Esophagus (tissue), 2 donors: ENCODE data around the gene NT5DC3. TPM values are rescaled to one million over a fixed set of nuclear protein-coding genes. Genes with fewer than 3 reads are reported as not detected.

Source experiments
- H3K27ac ChIP-seq, 2 donors: one replicate each; pipeline ENCODE4 v1.5.1; 2013; ENCODE audit warnings: low read depth in 2 of 2, mild to moderate bottlenecking in 2 of 2, inconsistent platforms in 1 of 2, low read length in 1 of 2, moderate library complexity in 1 of 2
- H3K27me3 ChIP-seq, 2 donors: one replicate each; pipeline ENCODE4 v1.6.1; 2013; ENCODE audit warnings: low read length in 2 of 2, control low read depth in 1 of 2, mild to moderate bottlenecking in 1 of 2; ENCODE audit not compliant: insufficient read depth in 2 of 2, control insufficient read depth in 1 of 2
- H3K36me3 ChIP-seq, 2 donors: one replicate each; pipeline ENCODE4 v1.6.1; 2013; ENCODE audit warnings: low read length in 1 of 2; ENCODE audit not compliant: control insufficient read depth in 2 of 2, insufficient read depth in 2 of 2
- H3K4me1 ChIP-seq, 2 donors: one replicate each; pipeline ENCODE4 v1.6.1; 2013; ENCODE audit warnings: low read length in 1 of 2; ENCODE audit not compliant: control insufficient read depth in 2 of 2, insufficient read depth in 2 of 2
- H3K4me3 ChIP-seq, 2 donors: one replicate each; pipeline ENCODE4 v1.5.1; 2013; ENCODE audit warnings: low read length in 2 of 2, mild to moderate bottlenecking in 2 of 2, low read depth in 1 of 2, moderate library complexity in 1 of 2
- H3K9me3 ChIP-seq, 2 donors: one replicate each; pipeline ENCODE4 v1.6.1; 2013; ENCODE audit warnings: mild to moderate bottlenecking in 2 of 2, low read depth in 1 of 2, low read length in 1 of 2, moderate library complexity in 1 of 2; ENCODE audit not compliant: control insufficient read depth in 2 of 2, insufficient read depth in 1 of 2
- WGBS, 2 donors: extraction: QIAGEN DNeasy Blood & Tissue Kit; methylation state at CpG; one replicate each; pipeline ENCODE4 v1.1.7; 2013; 5-methylcytosine and 5-hydroxymethylcytosine counted together
- polyA plus RNA-seq, 2 donors: library from polyadenylated mRNA; stranded (reverse); fragments of 200-250 nt; gene quantifications; one replicate each; pipeline ENCODE4 v1.2.3, GENCODE V29; 2013
- donor health status: healthy with polysubstance abuse.
- donor health status: Bipolar disorder and iron deficiency.

Gene NT5DC3
- polyA plus RNA-seq, 2 donors, result 2.6 to 2.8 TPM

DNA sequence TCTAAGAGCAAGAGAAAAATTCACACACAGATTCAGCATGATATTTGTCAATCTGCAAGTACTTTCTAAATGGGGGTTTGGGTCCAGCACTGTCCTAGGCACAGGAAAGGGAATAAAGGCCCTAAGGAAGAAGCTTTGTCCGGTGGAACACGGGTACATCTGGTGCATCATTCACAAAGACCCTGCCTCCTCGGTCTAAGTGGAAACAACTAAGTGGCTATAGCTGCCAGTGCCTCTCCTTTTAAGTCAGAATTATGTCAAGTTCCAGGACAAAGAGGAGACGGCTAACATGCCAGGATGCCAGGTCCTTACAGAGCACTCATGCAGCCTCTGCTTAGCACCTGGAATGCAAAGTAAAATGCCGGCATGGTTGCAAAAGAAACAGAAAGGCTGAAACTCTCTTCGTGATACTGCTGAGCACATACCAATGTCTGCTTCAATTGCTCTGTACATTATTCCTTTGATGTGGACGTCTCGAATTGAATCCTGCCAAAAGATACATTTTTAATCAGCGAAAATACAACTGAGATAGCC, 47.5 kb downstream of the NT5DC3 start:
- H3K27ac ChIP-seq, result no peak overlapping the region
- H3K9me3 ChIP-seq, result no peaks in the 10 kb centered on the region
- peaks cover 0 to 6% of the 10 kb centered on the region in 2 donors for H3K36me3 ChIP-seq
- no peaks in the 10 kb centered on the region for H3K27me3 ChIP-seq
- H3K4me1 ChIP-seq, result no peaks in the 10 kb centered on the region
- WGBS, 2 donors, result 82 to 88% methylated on average over 9 of the region's 9 CpGs
- H3K4me3 ChIP-seq, result no peak overlapping the region

DNA sequence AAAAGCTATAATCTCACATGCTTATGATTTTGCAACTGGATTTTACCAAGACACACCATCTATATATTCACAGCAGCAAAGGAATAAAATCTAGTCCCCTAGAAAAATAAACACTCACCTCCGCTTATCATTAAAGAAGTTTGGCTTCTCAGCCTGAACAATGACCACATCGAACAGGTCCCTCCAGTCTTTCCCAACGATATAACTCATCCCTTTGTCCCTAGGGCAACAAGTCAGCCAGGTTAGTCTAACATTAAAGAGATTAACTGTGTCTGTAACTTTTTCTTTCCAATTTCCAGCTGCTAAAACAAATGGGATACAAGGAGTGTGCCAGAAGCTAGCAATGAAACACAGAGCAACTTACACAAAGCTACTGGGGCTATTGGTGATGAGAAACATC, 48.0 kb downstream of the NT5DC3 start:
- 31 to 60% methylated on average over 3 of the region's 3 CpGs for WGBS, 2 donors

DNA sequence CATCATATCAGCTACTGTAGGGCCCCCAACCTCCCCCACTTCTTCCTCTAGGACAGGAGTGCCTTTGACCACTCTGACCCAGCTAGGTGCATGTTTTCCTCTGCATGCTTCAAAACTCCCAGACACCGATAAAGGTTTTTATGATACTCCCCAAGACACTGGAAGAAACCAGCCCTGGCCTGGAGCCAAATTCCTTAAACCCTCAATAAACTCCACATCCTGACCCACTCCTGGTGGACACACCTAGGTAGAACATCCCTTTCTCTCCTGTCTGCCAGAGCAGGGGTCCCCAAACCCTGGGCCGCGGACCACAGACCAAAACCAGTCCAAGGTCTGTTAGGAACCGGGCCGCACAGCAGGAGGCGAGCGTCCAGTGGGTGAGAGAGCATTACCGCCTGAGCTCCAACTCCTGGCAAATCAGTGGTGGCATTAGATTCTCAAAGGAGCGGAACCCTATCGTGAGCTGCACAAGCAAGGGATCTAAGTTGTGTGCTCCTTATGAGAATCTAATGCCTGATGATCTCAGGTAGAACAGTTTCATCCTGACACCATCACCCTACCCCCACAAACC, 49.6 kb downstream of the NT5DC3 start:
- H3K4me1 ChIP-seq, result no peaks in the 10 kb centered on the region
- H3K36me3 ChIP-seq, result peaks cover 0 to 2% of the 10 kb centered on the region in 2 donors
- H3K9me3 ChIP-seq, result no peaks in the 10 kb centered on the region
- WGBS, 2 donors, result 77 to 91% methylated on average over 10 of the region's 10 CpGs
- H3K27me3 ChIP-seq, result no peaks in the 10 kb centered on the region
- no peak overlapping the region for H3K27ac ChIP-seq
- H3K4me3 ChIP-seq, result no peak overlapping the region

More for the DNA sequence above, 48.0 kb downstream of the NT5DC3 start:
- no peaks in the 10 kb centered on the region for H3K27me3 ChIP-seq
- no peaks in the 10 kb centered on the region for H3K9me3 ChIP-seq
- peaks cover 0 to 6% of the 10 kb centered on the region in 2 donors for H3K36me3 ChIP-seq
- no peaks in the 10 kb centered on the region for H3K4me1 ChIP-seq
- H3K4me3 ChIP-seq, result no peak overlapping the region
- no peak overlapping the region for H3K27ac ChIP-seq

- no peak overlapping the region for H3K27ac ChIP-seq
- peaks cover 4 to 5% of the 10 kb centered on the region in 2 donors for H3K36me3 ChIP-seq
- H3K4me3 ChIP-seq, result no peak overlapping the region
- H3K9me3 ChIP-seq, result no peaks in the 10 kb centered on the region
- H3K4me1 ChIP-seq, result no peaks in the 10 kb centered on the region
- no peaks in the 10 kb centered on the region for H3K27me3 ChIP-seq
These were observed 54.8 kb downstream of the NT5DC3 start for GRCh38 chr12:103786201-103786600.

DNA sequence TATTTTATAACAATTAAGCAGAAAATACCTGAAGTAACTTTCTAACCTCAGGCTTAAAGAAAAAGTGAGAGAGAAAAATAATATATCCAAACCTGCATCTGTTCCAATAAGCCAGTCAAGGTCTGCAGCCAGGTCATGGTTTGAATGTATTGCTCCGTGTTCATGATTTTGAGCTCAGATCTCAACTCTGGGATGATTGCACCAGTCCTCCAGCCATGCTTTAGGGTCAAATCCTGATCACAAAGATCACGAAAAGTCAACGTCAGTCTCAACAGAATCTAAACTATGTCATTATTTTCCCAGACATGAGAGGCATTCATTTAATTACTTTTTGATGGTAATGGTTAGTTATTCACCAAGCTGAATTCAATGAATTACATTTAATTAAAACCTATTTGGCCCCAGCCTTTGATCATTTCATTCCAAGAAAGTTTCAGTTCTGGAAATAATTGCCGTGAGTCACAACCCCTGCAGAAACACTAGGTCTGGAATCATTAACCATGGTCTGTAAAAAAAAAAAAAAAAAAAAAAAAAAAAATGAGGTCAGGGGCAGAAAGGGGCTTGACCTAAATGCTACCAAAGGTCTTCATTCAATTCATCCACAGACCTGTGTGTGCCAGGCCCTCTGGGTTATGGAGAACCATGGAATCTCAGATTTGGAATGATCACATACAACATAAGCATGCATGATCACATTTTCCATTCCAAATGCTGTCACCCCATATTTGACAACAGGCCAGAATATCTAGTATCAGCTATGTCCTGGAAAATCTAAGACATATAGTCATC, 55.6 kb downstream of the NT5DC3 start:
- 55 to 68% methylated on average over 4 of the region's 4 CpGs for WGBS, 2 donors
- no peaks in the 10 kb centered on the region for H3K9me3 ChIP-seq

DNA sequence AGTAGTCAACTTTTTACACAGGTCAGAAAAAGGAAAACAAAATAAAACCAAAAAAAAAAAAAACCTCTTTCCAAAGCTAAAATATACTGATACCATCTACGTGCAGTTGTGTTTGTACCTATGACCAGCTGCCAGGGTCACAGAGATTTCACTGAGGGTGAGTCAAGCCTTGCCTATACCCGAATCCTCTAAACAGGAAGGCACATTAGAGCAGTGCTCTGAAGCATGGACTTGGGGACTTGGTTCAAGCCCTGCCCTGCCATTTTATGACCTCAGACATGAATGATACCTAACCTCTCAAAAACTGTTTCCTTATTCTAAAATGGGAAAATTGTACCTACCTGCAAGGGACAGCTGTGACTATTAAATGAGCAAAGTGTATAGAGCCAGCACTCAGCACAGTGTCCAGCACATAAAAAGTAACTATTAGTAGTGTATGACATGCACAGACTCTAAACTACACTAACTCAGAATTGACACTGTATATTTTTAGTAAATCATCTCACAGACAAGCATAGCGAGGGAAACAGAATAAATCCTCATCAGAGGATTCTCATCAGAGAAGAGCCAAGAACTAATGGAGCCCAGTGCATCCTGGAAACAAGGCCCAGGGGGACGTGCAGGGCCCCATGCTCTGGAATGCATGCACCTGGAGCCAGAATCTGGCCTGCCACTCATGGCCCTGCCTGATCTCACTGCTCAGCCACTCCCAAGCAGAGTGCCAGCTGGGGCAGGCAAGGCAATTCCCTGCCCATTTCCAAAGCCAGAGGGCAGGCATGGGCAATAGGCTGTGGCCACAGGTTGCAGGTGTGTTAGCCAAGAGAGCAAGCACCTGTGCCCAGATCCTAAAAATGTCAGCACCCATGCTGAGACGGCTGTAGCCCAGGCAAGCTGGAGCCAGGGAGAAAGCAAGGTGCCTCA, 57.0 kb downstream of the NT5DC3 start:
- Histone ChIP-seq H3K27me3 (no peaks in the 10 kb centered on the region), H3K4me1 (no peaks in the 10 kb centered on the region), H3K9me3 (no peaks in the 10 kb centered on the region), H3K27ac (no peak overlapping the region), H3K4me3 (no peak overlapping the region), H3K36me3 (peaks cover 4 to 5% of the 10 kb centered on the region in 2 donors)
- WGBS, 2 donors, result 73 to 75% methylated on average over 5 of the region's 5 CpGs

More for the DNA sequence above, 55.6 kb downstream of the NT5DC3 start:
- no peaks in the 10 kb centered on the region for H3K27me3 ChIP-seq
- H3K36me3 ChIP-seq, result peaks cover 4 to 5% of the 10 kb centered on the region in 2 donors
- H3K4me3 ChIP-seq, result no peak overlapping the region
- no peaks in the 10 kb centered on the region for H3K4me1 ChIP-seq
- no peak overlapping the region for H3K27ac ChIP-seq

DNA sequence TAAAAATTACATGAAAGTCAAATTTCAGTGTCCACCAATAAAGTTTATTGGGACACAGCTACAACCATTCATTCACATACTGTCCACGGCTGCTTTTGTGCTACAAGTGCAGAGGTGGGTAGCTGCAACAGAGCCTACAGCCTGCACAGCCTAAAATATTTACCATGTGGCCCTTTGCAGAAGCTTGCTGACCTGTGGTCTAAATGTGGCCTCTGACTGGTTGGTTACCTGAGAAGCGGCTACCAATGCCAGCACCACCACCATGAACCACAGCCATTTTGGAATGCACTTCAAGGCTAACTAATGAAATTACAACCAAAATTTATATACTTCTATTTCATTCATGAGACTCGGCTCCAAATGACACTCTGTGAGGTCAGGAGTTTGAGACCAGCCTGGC, 58.6 kb downstream of the NT5DC3 start:
- Histone ChIP-seq H3K27ac (no peak overlapping the region), H3K4me3 (no peak overlapping the region), H3K27me3 (no peaks in the 10 kb centered on the region), H3K4me1 (no peaks in the 10 kb centered on the region), H3K9me3 (no peaks in the 10 kb centered on the region), H3K36me3 (peaks cover 5 to 8% of the 10 kb centered on the region in 2 donors)
- WGBS, 2 donors, result 98 to 99% methylated on average over 3 of the region's 3 CpGs

DNA sequence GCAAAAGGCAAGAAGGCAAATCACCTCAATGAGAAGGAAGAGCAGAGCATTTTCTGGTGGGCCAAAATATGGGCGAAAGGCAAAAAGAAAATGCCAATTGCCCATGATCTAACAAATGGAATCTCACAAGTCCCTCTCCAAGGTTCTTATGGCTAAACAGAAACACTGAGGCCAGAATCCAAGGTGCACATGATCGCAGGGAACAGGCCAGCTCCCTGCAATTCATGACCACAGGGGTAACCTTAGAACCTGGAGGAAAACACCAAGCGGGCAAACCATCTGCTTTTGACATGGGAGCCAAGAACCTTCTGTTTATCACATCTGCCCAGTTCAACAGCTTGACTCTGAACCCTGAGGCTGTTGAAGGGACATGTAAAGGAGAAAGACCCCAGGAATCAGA, 60.0 kb downstream of the NT5DC3 start:
- H3K9me3 ChIP-seq, result no peaks in the 10 kb centered on the region
- no peaks in the 10 kb centered on the region for H3K27me3 ChIP-seq
- peaks cover 7 to 11% of the 10 kb centered on the region in 2 donors for H3K36me3 ChIP-seq
- H3K4me3 ChIP-seq, result no peak overlapping the region
- H3K4me1 ChIP-seq, result no peaks in the 10 kb centered on the region
- H3K27ac ChIP-seq, result no peak overlapping the region
- 96 to 100% methylated on average over 3 of the region's 3 CpGs for WGBS, 2 donors

DNA sequence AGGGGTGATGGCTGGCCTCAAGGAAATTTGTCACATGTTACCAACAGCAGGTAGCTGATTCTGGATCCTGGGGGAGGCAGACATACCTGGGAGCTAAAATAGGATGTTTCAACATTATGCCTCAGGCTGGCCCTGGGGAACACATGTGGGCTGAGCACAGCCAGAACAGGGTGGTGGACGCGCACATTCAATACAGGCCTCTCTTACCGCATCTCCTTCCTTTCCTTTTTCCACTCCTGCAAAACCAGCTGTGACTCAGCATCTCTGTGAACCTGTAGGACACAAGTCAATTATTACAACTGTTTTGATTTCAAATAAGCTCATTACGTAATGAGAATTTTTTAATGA, 61.0 kb downstream of the NT5DC3 start:
- Histone ChIP-seq H3K4me1 (no peaks in the 10 kb centered on the region), H3K36me3 (peaks cover 7 to 11% of the 10 kb centered on the region in 2 donors), H3K4me3 (no peak overlapping the region), H3K9me3 (no peaks in the 10 kb centered on the region), H3K27ac (no peak overlapping the region), H3K27me3 (no peaks in the 10 kb centered on the region)
- 95 to 96% methylated on average over 4 of the region's 4 CpGs for WGBS, 2 donors
